HG02943 (cell line): ENCODE results near the gene UTP4.
"Not testable (repeated sequence)": the region's sequence is repeated elsewhere in the genome, so short reads cannot be mapped to it uniquely, and the experiment has no call there.

ENCODE experiments used
- ATAC-seq: cut with Tn5 transposase; IDR thresholded peaks from one replicate; pipeline ENCODE4 v1.9.1; 2021; ENCODE audit warnings: mild to moderate bottlenecking, low read depth, moderate library complexity; ENCODE audit not compliant: unreplicated experiment

Gene UTP4

GRCh38 chr16:69109486-69110270 lies 22.8 kb upstream of the UTP4 start:
- ATAC-seq: no peak

GRCh38 chr16:69110406-69110805 lies 22.0 kb upstream of the UTP4 start:
- ATAC-seq: no peak

- ATAC-seq: no peak
Measured at GRCh38 chr16:69111216-69111875, 21.1 kb upstream of the UTP4 start.

GRCh38 chr16:69111876-69112230 lies 20.6 kb upstream of the UTP4 start:
- no peak for ATAC-seq

GRCh38 chr16:69112285-69113129 lies 19.9 kb upstream of the UTP4 start:
- ATAC-seq: no peak

GRCh38 chr16:69113216-69113615 lies 19.2 kb upstream of the UTP4 start:
- ATAC-seq: no peak

- no peak for ATAC-seq
Measured at GRCh38 chr16:69114346-69114975, 18.0 kb upstream of the UTP4 start.

GRCh38 chr16:69114976-69115355 lies 17.5 kb upstream of the UTP4 start:
- ATAC-seq: no peak

- ATAC-seq: no peak
Measured at GRCh38 chr16:69115361-69115760, 17.1 kb upstream of the UTP4 start.

GRCh38 chr16:69115837-69116236 lies 16.6 kb upstream of the UTP4 start:
- no peak for ATAC-seq

GRCh38 chr16:69116256-69116875 lies 16.1 kb upstream of the UTP4 start:
- no peak for ATAC-seq

- ATAC-seq: no peak
Measured at GRCh38 chr16:69116906-69117305, 15.5 kb upstream of the UTP4 start.

- ATAC-seq: no peak
Measured at GRCh38 chr16:69118468-69118867, 14.0 kb upstream of the UTP4 start.

- ATAC-seq: no peak
Measured at GRCh38 chr16:69118994-69119393, 13.5 kb upstream of the UTP4 start.

- no peak for ATAC-seq
Measured at GRCh38 chr16:69119536-69119935, 12.9 kb upstream of the UTP4 start.

GRCh38 chr16:69120096-69120664 lies 12.3 kb upstream of the UTP4 start:
- ATAC-seq: no peak

- no peak for ATAC-seq
Measured at GRCh38 chr16:69123910-69124309, 8.5 kb upstream of the UTP4 start.

GRCh38 chr16:69124406-69124805 lies 8.0 kb upstream of the UTP4 start:
- not testable (repeated sequence) for ATAC-seq

- not testable (repeated sequence) for ATAC-seq
Measured at GRCh38 chr16:69124961-69125360, 7.5 kb upstream of the UTP4 start.

- ATAC-seq: no peak
Measured at GRCh38 chr16:69126221-69126620, 6.2 kb upstream of the UTP4 start.
